HG02884 (cell line): ENCODE measurements around the gene RNF208.
"Not testable (repeated sequence)": the region's sequence is repeated elsewhere in the genome, so short reads cannot be mapped to it uniquely, and the experiment has no call there.

Experiments
- ATAC-seq: cut with Tn5 transposase; IDR thresholded peaks from one replicate; pipeline ENCODE4 v1.9.1; 2021; ENCODE audit warnings: mild to moderate bottlenecking, moderate library complexity; ENCODE audit not compliant: unreplicated experiment

The RNF208 gene

GRCh38 chr9:137253717-137254623 lies 31.9 kb upstream of the RNF208 start:
- ATAC-seq = no peak

DNA sequence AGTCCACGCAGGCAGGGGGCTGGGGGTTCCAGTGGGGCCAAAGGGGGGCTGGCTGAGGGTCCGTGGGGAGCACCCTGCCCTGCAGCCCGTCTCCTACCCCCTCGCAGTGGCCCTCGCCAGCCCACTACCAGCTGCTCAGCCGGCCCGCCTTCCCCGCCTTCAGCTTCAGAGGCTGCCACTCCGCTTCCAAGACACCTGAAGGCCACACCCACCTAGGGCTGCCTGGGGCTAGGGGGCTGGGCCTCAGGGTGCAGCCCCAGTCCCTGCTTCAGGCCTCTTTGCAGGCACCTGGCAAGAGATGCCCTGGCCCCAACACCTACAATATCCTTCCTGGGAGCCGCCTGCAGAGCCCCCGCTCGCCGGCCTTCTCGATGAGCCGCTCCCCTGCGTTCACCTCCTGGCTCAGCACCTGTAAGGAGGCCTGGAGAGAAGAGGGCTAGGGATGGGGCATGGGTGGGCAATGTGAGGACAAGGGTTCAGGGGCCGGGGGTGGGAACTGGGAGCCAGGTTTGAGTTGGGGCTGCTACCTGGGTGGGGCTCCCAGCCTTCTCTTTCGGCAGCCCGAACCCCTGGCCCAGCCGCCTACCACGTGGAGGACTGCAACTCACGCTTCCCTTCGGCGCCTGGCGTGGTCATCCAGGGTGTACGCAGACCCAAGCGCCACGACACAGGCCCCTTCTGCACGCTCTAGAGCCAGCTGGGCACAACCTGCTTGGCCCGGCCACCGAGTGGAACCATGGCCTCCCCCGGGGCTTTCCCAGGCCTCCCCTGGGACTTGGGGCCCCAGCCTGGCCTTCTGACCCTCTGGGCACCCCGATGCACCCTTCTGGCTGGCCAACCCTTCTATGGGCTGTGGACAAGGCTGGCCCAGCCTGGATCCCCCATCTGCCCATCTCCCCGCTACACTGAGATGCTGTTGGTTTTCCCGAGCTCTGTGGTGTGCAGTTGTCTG lies 30.8 kb upstream of the RNF208 start:
- no peak for ATAC-seq

DNA sequence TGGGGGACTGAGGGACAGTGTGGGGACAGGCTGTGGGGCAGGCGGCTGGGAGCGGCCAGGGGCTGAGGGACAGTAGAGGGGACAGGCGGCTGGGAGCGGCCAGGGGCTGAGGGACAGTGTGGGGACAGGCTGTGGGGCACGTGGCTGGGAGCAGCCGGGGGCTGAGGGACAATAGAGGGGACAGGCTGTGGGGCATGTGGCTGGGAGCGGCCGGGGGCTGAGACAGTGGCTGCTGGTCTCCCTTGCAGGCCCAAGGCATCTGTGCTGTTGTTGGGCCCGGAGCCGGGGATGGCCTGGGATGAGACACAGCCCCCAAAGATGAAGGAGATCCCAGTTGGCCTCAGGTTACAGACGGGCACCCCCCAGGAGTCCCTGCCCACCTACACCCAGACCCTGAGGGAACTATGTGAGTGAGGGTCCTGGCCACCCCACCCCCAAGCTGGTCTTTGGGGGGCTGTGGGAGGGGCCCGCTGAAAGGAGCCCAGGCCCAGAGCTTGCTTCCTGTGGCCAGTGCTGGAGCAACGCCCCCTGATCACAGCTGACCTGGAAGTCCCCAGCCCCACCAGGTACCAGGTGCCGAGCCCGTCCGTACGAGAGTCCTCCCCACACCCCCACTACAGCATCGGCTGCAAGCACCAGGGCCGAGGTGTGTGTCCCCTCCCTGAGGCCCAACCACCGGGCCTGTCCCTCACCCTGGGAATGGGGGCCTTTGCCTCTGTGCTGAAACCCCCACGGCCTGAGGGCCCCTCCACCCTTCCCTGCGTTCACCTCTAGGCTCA lies 29.6 kb upstream of the RNF208 start:
- no peak for ATAC-seq

DNA sequence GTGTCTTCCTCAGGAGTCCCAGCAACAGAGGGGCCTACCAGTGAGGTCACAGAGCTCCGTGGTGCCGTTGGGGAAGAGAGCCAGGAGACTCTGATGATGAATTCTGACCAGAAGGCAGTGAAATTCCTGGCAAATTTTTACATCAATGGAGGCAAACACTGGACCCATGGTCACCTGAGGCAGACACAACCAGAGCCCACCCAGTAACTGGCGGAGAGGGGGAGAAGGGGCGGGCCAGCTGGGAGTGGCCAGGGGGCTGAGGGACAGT lies 29.1 kb upstream of the RNF208 start, which contains the start of gene STPG3:
TSS of gene STPG3 (plus strand) at position 93 of the 268 bp plus-strand sequence. CDS start at position 94, 1 bp downstream.
- no peak for ATAC-seq

GRCh38 chr9:137250329-137251193 lies 28.5 kb upstream of the RNF208 start:
- no peak for ATAC-seq

DNA sequence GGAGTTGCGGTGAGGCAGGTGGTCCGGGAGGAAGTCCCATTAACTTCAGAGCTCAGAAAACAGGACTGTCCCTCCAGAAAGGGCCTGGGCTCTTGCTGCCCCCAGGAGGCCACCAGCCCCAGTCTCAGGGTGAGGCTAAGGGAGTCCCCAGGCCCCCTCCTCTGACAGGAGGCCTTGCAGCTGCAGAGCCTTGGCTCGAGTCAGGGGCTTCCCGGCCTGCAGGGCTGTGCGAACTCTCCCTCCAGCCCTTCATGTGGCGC lies 25.8 kb upstream of the RNF208 start:
- ATAC-seq = no peak

- ATAC-seq = no peak
Measured at GRCh38 chr9:137247135-137247915, 25.3 kb upstream of the RNF208 start.

DNA sequence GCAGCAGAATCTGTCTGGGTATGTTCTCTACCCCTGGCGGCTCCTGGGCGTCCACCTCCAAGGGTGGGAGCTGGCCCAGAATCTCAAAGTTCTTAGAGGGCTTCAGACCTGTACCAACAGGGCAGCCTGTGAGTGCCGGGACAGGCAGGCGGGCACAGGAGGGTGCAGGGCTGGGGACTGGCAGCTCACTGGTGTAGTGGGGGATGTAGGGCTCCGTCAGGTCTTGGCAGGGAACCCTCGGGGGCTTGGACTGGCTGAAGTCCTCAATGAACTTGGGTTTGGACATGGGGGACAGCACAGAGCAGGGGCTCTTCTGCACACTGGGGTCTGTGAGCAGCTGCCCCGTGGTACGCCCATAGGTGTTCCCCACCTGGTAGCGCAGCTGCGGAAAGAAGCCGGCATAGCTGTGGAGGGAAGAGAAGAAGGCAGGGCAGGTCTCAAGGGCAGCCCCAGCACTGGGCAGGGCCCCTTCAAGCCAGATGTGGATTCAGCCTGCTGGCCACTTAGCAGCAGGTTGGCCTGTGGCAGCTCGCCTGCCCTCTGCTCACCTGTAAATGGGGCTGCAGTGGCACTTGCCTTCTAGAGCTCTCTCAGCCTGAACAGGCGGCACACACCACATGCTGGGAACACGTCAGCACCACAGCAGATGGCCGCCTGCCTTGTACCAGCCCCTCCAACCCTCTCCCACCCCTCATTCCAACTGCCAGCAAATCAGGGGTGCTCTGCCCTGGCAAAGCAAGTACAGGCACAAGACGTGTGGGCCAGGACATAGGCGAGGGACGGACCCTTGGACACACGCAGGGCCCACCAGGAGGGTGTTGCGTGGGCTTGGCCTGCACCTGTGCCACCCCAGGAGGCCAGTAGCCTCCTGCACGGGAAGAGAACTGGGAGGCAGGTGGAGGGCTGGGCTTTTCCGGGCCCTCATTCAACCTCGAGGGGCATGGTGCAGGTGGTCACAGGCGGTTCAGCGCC lies 23.7 kb upstream of the RNF208 start:
- ATAC-seq = no peak

- ATAC-seq = no peak
Measured at GRCh38 chr9:137244486-137245449, 22.7 kb upstream of the RNF208 start.

DNA sequence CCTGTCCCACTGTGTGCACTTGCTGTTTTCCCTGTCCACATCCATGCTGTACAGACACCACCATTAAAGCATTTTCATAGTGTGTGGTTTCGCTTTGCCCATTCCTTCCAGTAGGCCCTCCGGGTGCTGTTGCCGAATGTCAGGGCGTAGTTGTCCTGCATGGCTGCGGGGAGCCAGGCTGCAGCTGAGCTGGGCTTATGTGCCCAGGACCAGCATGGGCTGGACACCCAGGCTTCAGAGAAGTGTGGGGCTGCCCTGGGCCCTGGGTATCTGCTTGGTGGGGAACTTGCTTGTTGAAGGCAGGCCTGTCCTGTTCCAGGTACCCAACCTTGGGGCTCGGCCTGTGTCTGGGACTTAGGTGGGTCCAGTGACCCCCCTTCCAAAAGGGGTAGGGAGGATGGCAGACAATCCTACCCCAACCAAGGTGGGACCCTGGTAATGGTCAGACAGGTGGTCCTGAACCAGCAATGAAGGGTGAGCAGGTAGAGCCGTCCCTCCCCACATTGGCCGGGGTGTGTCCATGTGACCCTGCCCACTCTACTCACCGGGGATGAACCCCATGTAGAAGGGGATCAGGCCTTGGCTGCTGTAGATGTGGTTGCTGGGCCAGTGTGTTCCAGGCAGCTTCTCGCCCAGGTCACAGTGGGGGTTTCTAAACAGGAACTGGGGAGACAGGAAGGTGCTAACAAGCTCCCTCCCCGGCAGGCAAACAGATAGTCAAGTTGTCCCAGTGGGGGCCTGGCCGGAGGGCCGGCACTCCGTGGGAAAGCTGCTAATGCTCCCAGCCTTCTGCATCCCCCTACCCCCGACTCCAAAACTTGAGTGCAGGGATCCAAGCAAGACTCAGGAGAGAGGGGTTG lies 21.8 kb upstream of the RNF208 start:
- ATAC-seq = no peak

DNA sequence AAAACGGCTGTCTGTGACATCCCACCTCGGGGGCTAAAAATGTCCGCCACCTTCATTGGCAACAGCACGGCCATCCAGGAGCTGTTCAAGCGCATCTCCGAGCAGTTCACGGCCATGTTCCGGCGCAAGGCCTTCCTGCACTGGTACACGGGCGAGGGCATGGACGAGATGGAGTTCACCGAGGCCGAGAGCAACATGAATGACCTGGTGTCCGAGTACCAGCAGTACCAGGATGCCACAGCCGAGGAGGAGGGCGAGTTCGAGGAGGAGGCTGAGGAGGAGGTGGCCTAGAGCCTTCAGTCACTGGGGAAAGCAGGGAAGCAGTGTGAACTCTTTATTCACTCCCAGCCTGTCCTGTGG lies 21.2 kb upstream of the RNF208 start:
- not testable (repeated sequence) for ATAC-seq

DNA sequence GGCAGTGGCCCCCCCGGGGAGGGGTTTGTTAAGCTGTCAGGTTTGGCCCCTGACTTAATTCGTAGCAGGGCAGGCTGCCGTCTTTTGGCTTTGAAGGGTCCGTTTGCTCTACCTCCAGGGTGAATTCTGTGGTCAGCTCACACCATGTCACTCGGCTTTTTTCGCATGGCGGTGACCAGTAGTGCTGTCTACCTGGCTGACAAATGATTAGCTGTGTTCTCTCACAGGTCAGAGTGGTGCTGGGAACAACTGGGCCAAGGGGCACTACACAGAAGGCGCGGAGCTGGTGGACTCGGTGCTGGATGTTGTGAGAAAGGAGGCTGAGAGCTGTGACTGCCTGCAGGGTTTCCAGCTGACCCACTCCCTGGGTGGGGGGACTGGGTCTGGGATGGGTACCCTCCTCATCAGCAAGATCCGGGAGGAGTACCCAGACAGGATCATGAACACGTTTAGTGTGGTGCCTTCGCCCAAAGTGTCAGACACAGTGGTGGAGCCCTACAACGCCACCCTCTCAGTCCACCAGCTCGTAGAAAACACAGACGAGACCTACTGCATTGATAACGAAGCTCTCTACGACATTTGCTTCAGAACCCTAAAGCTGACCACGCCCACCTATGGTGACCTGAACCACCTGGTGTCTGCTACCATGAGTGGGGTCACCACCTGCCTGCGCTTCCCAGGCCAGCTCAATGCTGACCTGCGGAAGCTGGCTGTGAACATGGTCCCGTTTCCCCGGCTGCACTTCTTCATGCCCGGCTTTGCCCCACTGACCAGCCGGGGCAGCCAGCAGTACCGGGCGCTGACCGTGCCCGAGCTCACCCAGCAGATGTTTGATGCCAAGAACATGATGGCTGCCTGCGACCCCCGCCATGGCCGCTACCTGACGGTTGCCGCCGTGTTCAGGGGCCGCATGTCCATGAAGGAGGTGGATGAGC lies 20.5 kb upstream of the RNF208 start:
- no peak for ATAC-seq

GRCh38 chr9:137241490-137242268 lies 19.6 kb upstream of the RNF208 start:
- no peak for ATAC-seq

DNA sequence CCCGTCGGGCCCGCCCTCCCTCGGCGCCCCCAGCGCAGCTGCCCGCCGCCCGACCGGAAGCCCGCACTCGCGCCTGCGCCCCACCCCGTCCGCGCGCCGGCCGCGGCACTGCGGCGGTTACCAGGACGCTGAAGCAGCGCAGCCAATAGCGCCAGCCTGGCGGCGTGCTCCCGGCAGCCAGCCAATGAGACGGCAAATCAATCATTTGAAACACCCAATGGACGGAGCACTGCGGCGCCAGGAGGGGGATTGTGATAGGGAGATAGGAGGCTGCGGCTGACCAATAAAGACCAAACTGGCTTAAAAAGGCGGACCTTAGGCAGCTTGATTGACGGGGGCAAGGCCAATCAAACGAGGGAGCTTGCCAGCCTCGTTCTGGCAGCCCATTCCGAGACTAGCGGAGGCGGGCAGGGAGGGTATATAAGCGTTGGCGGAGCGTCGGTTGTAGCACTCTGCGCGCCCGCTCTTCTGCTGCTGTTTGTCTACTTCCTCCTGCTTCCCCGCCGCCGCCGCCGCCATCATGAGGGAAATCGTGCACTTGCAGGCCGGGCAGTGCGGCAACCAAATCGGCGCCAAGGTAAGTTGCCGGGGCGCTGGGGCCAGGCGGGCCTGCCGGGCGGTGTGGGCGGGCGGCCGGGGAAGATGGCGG lies 18.9 kb upstream of the RNF208 start, which contains the start of gene TUBB4B:
TSS of gene TUBB4B (plus strand) at position 447 of the 649 bp plus-strand sequence. CDS start at position 521, 74 bp downstream.
- ATAC-seq = peak; percentile 76
